HT-29 (cell line): Measurements from ENCODE around the gene ARNT2. TPM values are rescaled to one million over a fixed set of nuclear protein-coding genes. Genes with fewer than 3 reads are reported as not detected.

ENCODE experiments used
- DNase-seq: peaks from one replicate; pipeline ENCODE4 v3.0.0-alpha.2; 2015; ENCODE audit warnings: low spot score
- total RNA-seq: library from RNA; depleted of rRNA; stranded (reverse); fragments of >200 nt; shearing (Covaris generic); gene quantifications from 2 replicates; pipeline ENCODE4 v1.2.3, GENCODE V29; 2014

The ARNT2 gene
- total RNA-seq, 1 experiment from 2014 or later: not detected

DNA sequence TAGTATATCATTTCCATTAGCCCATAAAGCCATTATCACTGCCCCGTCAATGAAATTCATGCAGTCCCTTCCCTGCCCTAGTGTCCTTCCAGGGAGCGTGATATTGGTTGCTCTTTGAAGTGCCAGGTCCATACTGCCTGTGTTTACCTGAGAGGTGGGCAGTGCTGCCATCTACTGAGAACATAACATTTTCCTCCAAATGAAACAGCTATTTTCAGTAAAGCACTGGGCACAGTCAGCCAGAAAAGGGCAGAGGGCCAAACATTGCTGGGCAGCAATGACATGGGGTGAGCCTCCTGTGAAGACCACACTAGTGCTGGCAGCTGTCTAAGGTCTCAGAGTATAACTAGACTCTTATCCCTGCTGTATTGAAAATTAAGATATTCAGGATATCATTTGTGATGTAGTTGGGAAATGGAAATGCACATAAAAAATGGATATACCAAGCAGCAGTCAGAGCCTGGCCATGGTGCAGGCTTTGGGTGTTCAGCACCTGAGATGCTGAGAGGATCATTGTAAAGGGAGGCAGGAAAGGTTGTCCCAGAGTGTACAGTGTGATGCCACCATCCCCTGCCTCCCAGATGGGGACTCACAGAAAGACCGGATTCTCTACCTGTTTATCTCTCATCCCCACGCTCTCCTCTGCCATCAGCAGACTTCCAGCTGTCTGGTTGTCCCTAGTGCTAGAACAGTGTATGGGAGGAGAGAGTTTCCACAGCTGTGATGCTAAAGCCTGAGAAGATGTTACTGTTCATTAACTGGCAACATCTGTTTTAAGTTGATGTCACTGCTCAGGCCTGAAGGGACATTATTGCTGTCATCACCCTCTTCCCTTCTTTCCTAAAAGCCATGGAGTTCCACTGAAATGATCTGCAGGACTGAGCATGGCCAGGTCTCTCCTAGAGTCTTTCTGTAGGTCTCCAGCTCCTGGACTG, 108.8 kb downstream of the ARNT2 start:
- DNase-seq: peak; percentile 45

DNA sequence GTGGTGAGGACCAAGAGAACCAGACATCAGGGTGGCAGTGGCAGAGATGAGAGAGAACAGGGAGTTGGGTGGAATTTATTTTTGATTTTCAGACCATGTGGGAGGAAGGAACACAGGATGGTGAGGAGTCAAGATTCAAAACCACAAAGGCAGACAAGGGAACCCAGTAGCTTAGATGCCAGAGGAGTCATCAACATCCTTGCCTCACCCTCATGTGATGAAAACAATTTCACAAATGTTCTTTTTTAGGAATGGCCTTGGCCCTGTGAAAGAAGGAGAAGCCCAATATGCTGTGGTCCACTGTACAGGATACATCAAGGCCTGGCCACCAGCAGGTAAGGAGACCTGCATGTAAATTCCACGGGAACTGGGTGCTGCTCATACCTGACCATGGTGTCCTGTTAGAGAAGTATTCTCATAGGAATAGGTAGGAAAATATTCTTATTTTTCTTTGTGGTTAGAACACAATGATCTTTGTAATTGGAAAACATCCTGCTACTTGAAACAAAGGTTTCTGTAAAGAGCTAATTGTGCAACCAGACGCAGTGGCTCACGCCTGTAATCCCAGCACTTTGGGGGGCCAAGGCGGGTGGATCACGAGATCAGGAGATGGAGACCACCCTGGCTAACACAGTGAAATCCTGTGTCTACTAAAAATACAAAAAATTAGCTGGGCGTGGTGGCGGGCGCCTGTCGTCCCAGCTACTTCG, 110.0 kb downstream of the ARNT2 start:
- no peak for DNase-seq

DNA sequence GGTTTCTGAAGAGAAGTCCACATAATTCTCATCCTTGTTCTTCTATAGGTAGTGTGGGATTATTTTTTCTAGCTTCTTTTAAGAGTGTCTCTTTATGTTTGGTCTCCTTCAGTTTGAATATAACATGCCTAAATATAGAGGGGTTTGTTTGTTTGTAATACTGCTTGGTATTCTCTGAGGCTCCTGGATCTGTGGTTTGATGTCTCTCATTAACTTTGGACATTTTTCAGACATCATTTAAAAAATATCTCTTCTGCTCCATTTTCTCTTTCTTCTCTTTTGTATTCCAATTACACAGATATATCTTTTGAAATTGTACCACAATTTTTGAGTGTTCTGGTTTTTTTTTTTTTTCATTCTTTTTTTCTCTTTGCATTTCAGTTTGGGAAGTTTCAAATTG, 113.1 kb downstream of the ARNT2 start:
- no peak for DNase-seq

DNA sequence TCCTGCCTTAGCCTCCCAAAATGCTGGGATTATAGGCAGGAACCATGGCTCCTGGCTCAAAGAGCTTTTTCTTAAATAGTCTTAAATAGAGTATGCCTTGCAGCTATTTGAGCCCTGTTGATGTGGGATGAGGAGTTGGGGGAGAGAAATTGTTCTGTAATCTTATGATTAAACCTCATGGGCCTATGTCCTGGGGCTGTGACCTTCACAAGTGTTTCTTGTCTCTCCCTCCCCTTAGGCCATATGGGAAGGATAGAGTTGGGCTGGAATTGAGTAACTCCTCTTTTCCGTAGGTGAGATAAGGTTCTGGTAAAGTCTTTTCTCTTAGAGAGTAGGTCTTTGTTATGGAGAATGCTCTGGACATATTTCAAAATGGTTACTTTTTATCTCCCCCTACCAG, 114.3 kb downstream of the ARNT2 start:
- no peak for DNase-seq

DNA sequence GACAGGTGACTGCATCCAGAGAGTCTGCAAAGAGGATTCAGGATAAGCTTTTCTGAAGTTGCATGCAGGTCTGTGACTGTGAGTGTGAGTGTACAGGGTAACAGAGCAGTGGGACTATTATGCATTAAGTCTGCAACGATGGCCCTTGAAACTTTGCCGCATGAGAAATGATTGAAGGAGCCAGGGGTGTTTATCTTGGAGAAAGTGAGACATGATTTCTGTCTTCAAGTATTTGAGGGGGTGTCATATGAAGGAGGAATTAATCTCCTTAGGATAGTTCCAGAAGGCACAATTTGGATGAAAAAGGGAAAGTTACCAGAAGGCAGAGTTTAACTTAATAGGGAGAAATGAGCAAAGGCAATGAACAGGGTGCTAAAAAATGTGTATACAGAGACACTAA, 119.6 kb downstream of the ARNT2 start:
- DNase-seq: no peak

DNA sequence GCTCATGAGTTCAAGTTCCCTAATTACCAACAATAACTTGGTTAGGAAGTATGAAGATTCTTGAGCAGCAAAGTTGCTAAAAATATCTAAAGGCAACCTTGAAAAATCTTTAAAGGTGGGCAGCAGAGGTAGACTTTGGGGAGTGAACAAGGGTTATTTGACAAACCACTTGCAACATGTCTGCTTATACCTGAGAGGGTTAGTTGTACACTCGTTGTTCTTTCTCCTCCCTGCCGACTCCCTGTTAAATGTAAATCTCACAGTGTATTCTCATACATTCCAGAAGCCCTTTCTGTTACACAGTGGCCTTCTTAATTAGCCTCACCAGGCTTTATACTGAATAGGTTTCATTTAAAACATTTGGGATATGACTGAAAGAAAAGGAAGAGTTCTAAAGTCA, 121.7 kb downstream of the ARNT2 start:
- no peak for DNase-seq

DNA sequence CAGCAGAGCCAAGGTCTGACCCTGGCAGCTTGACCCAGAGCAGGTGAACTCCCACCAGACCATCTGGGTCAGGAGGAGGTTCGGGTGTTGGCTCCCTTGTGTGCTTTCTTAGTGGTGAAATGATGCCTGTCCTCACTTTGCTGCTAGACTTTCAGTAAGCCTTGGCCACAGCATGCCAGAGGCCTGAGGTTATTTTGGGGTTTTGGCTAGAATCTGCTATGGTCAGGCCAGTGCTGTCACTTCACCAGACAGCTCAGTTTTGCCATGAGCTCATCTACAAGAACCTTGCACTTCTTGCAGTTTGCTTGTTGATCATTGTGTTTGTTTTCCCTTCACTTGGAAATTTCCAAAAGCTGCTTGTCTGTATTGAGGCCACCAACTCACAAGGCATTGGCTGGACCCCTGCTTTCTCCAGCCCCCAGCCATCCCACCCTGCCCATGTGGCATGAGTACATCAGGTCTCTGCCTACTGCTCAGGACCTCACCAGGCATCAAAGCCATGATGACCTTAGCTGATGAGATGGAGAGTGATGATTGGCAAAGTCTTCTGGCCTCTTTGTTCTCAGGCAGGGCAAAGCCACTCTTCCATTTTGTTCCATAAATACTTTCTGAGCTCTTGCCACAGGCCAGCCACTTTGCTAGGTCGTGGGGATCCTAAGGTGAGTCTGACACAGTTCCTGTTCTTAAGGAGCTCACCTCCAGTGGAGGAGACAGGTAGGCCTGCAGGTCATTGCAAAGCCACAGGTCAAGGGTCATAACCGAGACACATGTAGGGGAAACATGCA, 122.6 kb downstream of the ARNT2 start:
- no peak for DNase-seq

DNA sequence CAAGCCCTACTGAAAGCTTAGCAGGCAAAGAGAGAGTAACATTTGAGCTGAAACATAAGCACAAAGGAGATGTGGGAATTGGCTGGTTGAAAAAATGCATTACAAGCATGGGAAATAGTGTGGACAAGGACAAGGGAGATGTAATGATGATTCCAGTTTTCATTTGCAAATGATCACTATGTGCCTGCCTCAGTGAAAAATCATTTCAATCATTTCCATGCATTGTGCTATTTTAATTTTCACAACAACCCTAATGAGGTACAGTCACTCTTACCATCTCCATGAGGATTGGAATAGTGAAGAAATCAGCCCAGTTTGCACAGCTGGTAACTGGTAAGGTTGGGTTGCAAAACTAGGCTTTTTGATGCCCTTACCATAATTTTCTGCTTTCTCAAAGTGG, 123.2 kb downstream of the ARNT2 start:
- no peak for DNase-seq

DNA sequence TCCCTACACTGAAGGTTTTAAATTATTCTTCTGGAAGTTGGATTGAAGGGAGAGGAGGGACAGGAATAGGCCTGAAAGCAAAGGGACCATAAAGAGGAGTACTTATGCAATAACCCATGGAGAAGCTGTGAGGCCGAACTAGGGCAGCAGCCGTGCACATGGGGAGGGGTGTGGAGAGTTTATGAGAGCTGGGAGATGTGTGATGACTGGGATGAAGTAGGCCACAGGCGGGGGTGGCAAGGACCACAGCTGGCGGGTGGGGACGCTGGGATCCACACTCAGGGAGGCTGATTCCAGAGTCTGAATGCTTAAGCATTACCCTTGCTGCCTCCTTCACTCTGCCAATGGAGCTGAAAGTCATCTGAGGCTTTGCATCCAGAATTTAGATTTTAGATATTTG, 123.8 kb downstream of the ARNT2 start:
- DNase-seq: no peak

DNA sequence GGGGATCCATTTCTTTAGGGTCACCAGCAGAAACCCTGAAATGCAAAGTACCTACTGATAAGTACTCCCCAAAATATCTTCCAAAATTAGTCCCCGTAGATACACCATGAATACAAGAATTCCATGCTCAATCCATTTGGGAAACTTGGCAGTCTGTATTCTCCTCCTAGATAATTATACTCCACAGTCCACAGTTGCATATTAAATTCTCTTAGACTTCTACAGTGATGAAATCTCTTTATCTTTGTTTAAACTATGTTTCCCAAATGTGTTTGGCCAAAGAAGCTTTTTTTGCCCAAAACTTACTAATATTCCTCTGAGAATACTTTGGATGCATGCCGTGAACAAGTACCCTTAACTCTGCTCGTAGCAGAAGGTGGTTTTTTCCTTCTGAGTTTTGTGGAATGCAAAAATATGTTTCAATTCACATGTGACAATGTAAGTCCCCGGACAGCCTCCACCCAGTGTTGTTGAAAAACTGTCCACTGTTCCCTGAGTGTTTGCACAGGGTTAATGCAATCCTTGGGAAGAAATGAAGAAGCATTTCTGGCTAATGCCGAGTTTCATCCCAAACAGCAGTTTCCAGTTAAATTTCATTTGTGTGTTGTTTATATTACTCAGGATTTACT, 126.7 kb downstream of the ARNT2 start:
- no peak for DNase-seq

DNA sequence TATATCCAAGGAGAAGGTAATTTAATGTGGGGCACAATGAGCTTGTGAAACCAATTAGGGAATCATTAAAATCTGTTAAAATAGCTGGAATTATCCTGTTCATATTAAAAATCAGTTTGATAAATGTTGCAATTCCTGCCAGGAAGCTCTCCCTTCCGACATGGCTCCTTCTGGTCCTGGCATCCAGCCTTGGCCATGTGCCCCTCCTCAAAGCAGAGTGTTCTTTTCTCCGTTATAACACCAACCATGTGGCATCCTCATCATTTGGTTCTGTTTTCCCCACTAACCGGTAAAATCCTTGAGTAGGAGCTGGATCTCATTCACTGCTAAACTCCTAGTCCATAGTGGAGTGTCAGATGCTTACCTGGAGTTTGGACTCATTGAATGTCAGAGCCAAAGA, 127.2 kb downstream of the ARNT2 start:
- no peak for DNase-seq

DNA sequence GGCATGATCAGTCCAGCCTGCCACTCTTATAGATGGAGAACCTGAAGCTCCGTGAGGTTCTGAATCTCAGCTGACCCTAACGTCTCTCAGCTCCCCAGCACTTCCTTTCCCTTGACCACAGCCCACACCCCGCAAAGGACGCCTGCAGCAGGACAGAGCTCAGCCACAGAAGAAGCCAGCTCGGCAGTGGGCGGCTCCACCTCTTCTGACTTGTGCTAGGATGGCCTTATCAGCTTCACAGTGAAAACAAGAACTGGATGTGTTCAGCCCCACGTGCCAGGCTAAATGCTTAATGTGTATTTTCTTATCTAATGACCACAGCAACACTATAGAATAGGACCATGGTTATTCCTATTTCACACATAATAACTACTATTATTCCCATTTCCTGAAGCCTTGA, 127.6 kb downstream of the ARNT2 start:
- DNase-seq: no peak

DNA sequence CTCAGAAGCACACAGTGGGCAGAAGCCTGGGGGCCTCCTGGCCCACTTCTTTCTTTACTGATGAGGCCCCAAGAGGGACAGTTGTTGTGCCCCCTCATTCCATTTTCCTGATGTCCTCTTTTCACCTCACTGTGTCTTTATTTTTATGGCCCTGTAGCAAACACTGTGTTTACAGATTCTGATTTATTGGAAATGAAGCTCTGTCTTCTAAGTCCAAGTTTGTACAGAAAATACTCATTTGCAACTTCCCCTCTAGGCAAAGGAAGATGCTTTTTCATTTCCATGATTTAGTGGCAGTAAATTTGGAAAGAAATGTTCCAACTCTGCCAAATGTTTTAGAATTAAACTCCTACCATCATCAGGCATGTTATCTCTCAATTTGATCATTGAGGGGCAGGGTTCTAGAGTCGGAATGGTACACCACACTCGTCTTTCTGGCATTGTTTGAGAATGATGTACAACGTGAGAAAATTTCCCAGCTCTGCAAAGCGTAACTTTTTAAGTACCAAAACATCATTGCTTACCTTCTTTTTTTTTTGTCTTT, 129.7 kb downstream of the ARNT2 start:
- no peak for DNase-seq

DNA sequence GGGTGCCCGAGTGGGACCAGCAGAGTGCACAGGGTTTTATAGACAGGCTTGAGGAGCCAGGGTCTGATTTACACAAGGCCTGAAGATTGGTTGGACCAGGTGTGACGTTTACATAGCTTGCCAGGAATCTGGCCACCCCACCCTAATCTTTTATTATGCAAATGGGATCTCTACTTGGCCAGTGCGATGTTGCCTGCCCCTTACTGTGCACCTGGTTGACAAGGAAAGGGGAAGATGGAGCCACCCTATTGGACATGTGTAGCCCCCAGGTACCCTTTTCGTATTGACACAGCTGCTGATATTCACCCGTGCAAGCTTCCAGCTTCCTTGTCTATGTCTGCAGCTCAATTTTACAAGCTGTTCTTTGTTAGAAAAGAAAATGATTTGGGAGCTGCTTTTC, 132.0 kb downstream of the ARNT2 start:
- DNase-seq: no peak

DNA sequence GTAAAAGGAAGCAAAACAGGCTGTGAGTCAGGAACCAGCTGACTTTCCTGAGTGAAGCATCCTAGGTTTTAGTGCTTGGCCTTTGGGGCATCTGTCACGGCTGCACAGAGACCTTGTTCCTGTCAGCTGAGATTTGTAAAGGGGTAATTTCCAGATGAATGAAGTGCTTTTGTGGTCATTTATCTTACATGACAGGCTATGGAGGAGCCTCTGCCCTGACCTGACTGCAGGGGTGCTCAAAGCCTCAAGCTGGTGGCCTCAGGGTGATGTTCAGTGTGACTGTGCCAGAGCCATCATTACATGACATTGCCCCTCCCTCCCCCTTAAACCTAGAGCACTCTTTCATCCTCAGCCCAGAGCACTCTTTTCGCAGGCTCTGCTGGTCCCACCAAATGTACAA, 132.5 kb downstream of the ARNT2 start:
- DNase-seq: no peak

DNA sequence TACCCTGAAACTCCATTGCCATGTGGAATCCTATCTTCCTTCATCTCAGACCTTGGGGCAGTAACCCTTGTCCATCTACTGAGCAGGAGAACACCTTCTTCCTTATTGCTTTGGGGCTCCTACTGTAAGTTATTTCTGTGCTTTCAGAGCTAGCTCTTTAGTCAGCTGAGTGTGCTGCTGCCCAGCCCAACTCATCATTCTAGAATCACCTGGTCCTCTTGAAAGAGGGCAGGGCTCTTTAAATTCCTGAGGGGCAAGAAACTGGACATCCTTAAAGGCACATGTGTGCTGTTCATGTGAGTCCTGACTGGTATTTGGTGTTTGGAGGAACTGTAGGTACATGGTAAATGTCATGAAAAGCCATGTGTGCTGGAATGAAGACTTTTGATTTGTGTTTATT, 140.9 kb downstream of the ARNT2 start:
- DNase-seq: no peak

DNA sequence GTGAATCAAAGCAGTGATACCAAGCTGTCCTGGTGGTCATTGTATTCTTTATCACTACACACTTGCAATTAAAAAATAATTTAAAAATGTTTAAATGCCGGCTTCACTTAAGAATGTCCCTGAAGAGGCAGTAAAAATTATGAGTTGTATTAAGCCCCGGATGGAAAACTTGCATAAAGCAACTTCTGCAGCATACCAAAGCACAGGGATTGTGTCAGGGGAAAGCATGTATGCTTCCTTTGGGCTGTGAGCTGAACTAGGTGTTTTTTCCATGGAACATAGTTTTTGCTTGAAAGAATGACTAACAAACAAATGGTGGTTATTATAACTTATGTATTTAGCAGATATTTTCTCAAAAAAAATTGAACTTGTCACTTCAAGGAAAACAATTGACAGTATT, 143.1 kb downstream of the ARNT2 start:
- DNase-seq: no peak

DNA sequence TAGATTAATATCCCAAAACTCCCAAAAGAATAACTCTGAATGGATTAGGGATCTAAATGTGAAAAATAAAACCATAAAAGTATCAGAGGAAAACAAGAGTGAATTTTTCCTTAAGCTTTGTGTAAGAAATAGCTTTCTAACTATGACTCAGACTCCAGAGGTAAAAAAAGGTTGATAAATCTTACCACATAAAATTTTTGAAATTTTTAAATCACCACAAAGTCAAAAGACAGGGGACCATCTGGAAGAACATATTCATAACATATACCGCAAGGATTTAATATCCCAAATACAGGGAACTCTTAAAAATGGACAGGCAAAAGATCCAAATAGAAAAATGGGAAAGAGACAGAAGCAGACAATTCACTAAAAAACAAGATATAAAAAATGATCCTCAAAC, 145.0 kb downstream of the ARNT2 start:
- DNase-seq: no peak

DNA sequence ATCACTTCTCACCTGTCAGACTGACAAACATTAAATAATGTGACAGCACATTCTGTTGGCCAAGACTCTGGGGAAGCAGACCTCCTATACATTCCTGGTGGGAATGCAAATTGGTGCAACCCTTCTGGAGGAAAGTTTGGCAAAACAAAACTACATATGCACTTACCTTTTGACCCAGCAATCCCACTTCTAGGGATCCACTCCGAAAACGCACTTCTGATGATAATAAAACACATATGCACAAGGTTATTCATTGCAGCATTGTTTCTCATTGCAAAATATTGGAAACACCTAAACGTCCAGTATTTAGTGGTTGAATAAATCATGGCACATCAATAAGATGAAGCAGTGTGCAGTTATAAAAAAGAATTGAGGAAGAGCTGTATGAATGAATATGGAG, 145.5 kb downstream of the ARNT2 start:
- no peak for DNase-seq

DNA sequence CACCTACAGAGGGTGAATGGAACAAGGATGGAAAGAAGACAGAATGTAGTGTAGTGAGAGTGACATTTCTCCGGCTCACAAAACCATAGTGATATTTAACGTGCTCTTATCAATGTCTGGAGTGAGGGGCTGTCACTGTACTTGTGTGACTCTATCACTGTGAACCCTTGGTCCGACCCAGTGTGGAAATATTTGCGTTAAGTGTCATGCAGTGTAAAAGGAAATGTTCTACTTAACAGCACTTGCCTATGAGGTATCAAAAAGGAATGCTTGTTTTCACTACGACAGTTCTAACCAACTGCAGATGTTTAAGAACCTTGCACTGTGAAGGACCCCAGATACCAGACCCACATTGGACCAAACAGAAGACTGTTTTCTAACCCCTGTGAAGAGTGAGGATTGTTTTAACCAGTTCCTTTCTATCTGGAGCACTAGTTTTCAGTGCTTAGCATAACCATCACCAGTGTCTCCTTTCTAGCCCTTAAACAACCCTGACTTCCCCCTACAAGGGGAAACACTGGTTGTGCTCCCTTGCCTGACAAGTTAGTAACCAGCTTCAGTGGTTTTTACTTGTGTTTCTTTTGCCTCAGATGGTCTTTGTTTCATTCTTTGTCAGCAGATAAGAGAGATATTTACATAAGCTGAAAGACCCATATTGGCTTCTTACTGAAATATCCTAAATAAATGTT, 146.2 kb downstream of the ARNT2 start:
- no peak for DNase-seq

DNA sequence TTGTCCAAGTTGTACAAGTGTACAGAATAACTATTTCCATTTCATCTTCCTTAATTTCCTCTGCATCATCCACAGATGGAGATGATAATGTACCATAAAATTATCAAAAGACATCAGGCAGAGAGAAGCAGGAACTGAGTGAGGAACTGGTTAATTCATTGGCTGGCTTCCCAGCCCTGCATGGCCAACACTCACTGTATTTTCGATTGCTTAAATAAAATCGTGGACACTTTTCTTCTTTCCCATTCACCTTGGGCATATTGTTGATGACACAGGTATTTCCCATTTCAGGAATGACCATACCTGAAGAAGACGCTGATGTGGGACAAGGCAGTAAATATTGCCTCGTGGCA, 146.7 kb downstream of the ARNT2 start:
- no peak for DNase-seq
